GM12878 (cell line): ENCODE results near the gene BECN2. TPM values are rescaled to one million over a fixed set of nuclear protein-coding genes. Genes with fewer than 3 reads are reported as not detected.
A peak's percentile ranks its signal among the peaks of the same experiment; 100 is the strongest.

ENCODE experiments used
- BRCA1 ChIP-seq: IDR thresholded peaks from 2 replicates; pipeline ENCODE4 v1.6.1; 2011; ENCODE audit warnings: low read depth, low read length, improper control_type of control experiment
- E2F8 ChIP-seq: fragments of 450-650 bp; IDR thresholded peaks from 2 replicates; pipeline ENCODE4 v1.6.1; 2018; ENCODE audit warnings: mild to moderate bottlenecking, low read depth, moderate library complexity; ENCODE audit not compliant: partially characterized antibody
- ETV6 ChIP-seq, 2 experiments: fragments of 450-650 bp in 1 of 2; IDR thresholded peaks in 1 of 2; conservative IDR thresholded peaks in 1 of 2; 2 replicates each; pipeline ENCODE4 v1.6.1; 2014; ENCODE audit warnings: antibody characterized with exemption in 1 of 2, borderline replicate concordance in 1 of 2, low read depth in 1 of 2, mild to moderate bottlenecking in 1 of 2, moderate library complexity in 1 of 2
- HSF1 ChIP-seq: fragments of 150-350 bp; IDR thresholded peaks from 2 replicates; pipeline ENCODE4 v1.6.1; 2014; ENCODE audit warnings: mild to moderate bottlenecking, low read depth, low read length
- MAX ChIP-seq: IDR thresholded peaks from 2 replicates; pipeline ENCODE4 v1.6.1; 2012; ENCODE audit warnings: low read depth, low read length, improper control_type of control experiment
- MTA2 ChIP-seq: fragments of 450-650 bp; IDR thresholded peaks from 2 replicates; pipeline ENCODE4 v1.6.1; 2016; ENCODE audit warnings: low read depth, mild to moderate bottlenecking, moderate library complexity
- NR2C2 ChIP-seq: IDR thresholded peaks from 2 replicates; pipeline ENCODE4 v1.6.1; 2011; ENCODE audit warnings: borderline replicate concordance, low read depth; ENCODE audit not compliant: control insufficient read depth, insufficient read length
- POLR2AphosphoS2 ChIP-seq: IDR thresholded peaks from 2 replicates; pipeline ENCODE4 v1.6.1; 2011; ENCODE audit warnings: low read depth, mild to moderate bottlenecking, low read length, improper control_type of control experiment, moderate library complexity
- RBBP5 ChIP-seq: fragments of 200-600 bp; sonication (generic); conservative IDR thresholded peaks from 2 replicates; pipeline ENCODE4 v1.6.1; 2016
- SMC3 ChIP-seq: IDR thresholded peaks from 2 replicates; pipeline ENCODE4 v1.6.1; 2011; ENCODE audit warnings: low read length, improper control_type of control experiment, borderline replicate concordance
- polyA plus RNA-seq, 11 experiments: library from polyadenylated mRNA; depleted of rRNA in 4 of 11; unstranded in 6 of 11; stranded (reverse) in 5 of 11; fragments of >200 nt; fragmentation: Nextera tagmentation in 4 of 11; fragmentation: Illumina TruSeq in 1 of 11; extraction: Ambion mirVana in 4 of 11; extraction: Trizol in 1 of 11; gene quantifications; 1 replicate in 1 of 11; 2 replicates in 10 of 11; pipeline versions ENCODE4 v1.2.1 to v1.2.3, GENCODE V29; 2011 to 2016; ENCODE audit warnings: inconsistent platforms in 2 of 11, missing spikeins in 2 of 11, low read depth in 1 of 11
- total RNA-seq, 4 experiments: library from RNA; depleted of rRNA in 3 of 4; stranded (reverse); fragments of >200 nt in 3 of 4; fragmentation: Illumina TruSeq in 1 of 4; extraction: Trizol in 1 of 4; gene quantifications; 2 replicates each; pipeline versions ENCODE4 v1.2.1 to v1.2.3, GENCODE V29; 2013 to 2021
- TF ChIP-seq, protein P1 (sequence below), 3 experiments: IDR thresholded peaks in 2 of 3; conservative IDR thresholded peaks in 1 of 3; 2 replicates each; pipeline ENCODE4 v1.5.1; 2011; ENCODE audit warnings: low read depth in 3 of 3, low read length in 3 of 3, mild to moderate bottlenecking in 3 of 3, control low read depth in 2 of 3, moderate library complexity in 2 of 3, inconsistent platforms in 1 of 3, mixed read lengths in 1 of 3; ENCODE audit not compliant: control insufficient read depth in 2 of 3, insufficient read depth in 1 of 3; ENCODE audit errors: extremely low read depth in 1 of 3
- TF ChIP-seq, protein P2 (sequence below): IDR thresholded peaks from 2 replicates; pipeline ENCODE4 v1.6.1; 2012; ENCODE audit warnings: improper control_type of control experiment, low read depth, low read length; ENCODE audit not compliant: insufficient replicate concordance
- TF ChIP-seq, protein P3 (sequence below): fragments of 450-650 bp; formaldehyde crosslinking; IDR thresholded peaks from 2 replicates; pipeline ENCODE4 v1.4.0; 2022; ENCODE audit warnings: mild to moderate bottlenecking, moderate library complexity

The BECN2 gene
- total and polyA plus RNA-seq, 10 of the 15 experiments (the other 5 are each of a cell fraction or from before 2014, with no cell fraction given), result not detected

DNA sequence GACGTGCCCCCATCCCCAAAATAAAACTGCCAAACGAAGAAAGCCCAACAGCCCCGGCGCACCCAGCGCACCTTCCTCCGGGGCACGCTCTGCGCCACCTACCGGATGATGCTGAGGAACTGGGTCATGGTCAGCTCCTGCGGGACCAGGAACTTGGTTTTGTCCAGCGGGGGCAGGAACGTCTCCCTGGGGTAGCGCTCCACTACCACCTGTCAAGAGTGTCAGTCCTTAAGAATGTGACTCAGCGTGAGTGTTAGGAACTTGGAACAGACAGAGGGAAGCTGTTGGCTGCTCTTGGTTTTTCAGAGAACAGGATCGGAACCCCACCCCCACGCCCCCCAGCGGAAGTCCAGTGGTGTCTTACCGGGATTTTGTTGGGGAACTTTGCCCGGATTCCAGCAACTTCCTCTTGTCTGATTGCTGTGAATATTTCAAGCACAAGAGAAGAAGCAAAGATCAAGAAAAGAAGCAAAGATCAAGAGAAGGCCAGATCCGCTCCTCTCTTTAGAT lies 40.9 kb downstream of the BECN2 start (continued):
- no peak for TF ChIP-seq E2F8
- no peak for TF ChIP-seq RBBP5
- TF ChIP-seq POLR2AphosphoS2, result no peak
- no peak for TF ChIP-seq MAX
- no peak for TF ChIP-seq BRCA1
- TF ChIP-seq, protein P1, sequence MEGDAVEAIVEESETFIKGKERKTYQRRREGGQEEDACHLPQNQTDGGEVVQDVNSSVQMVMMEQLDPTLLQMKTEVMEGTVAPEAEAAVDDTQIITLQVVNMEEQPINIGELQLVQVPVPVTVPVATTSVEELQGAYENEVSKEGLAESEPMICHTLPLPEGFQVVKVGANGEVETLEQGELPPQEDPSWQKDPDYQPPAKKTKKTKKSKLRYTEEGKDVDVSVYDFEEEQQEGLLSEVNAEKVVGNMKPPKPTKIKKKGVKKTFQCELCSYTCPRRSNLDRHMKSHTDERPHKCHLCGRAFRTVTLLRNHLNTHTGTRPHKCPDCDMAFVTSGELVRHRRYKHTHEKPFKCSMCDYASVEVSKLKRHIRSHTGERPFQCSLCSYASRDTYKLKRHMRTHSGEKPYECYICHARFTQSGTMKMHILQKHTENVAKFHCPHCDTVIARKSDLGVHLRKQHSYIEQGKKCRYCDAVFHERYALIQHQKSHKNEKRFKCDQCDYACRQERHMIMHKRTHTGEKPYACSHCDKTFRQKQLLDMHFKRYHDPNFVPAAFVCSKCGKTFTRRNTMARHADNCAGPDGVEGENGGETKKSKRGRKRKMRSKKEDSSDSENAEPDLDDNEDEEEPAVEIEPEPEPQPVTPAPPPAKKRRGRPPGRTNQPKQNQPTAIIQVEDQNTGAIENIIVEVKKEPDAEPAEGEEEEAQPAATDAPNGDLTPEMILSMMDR (IDR thresholded peaks at IDR 0.05 in 2 of 3, conservative IDR thresholded peaks at IDR 0.05 in 1 of 3; ENCODE audit: control insufficient read depth in 2 of 3, extremely low read depth in 1 of 3, insufficient read depth in 1 of 3, low read depth in 3 of 3, low read length in 3 of 3), result peak; percentile 37 to 88 (median 70)
- no peak for TF ChIP-seq ETV6 (conservative IDR thresholded peaks at IDR 0.05 in 1 of 2, IDR thresholded peaks at IDR 0.05 in 1 of 2; ENCODE audit: borderline replicate concordance in 1 of 2, low read depth in 1 of 2)
- no peak for TF ChIP-seq HSF1
- no peak for TF ChIP-seq MTA2
- TF ChIP-seq NR2C2, result no peak
- TF ChIP-seq, protein P2, sequence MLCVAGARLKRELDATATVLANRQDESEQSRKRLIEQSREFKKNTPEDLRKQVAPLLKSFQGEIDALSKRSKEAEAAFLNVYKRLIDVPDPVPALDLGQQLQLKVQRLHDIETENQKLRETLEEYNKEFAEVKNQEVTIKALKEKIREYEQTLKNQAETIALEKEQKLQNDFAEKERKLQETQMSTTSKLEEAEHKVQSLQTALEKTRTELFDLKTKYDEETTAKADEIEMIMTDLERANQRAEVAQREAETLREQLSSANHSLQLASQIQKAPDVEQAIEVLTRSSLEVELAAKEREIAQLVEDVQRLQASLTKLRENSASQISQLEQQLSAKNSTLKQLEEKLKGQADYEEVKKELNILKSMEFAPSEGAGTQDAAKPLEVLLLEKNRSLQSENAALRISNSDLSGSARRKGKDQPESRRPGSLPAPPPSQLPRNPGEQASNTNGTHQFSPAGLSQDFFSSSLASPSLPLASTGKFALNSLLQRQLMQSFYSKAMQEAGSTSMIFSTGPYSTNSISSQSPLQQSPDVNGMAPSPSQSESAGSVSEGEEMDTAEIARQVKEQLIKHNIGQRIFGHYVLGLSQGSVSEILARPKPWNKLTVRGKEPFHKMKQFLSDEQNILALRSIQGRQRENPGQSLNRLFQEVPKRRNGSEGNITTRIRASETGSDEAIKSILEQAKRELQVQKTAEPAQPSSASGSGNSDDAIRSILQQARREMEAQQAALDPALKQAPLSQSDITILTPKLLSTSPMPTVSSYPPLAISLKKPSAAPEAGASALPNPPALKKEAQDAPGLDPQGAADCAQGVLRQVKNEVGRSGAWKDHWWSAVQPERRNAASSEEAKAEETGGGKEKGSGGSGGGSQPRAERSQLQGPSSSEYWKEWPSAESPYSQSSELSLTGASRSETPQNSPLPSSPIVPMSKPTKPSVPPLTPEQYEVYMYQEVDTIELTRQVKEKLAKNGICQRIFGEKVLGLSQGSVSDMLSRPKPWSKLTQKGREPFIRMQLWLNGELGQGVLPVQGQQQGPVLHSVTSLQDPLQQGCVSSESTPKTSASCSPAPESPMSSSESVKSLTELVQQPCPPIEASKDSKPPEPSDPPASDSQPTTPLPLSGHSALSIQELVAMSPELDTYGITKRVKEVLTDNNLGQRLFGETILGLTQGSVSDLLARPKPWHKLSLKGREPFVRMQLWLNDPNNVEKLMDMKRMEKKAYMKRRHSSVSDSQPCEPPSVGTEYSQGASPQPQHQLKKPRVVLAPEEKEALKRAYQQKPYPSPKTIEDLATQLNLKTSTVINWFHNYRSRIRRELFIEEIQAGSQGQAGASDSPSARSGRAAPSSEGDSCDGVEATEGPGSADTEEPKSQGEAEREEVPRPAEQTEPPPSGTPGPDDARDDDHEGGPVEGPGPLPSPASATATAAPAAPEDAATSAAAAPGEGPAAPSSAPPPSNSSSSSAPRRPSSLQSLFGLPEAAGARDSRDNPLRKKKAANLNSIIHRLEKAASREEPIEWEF, result no peak
- TF ChIP-seq SMC3, result peak; percentile 40; the same call in 1 of the 2 replicates
- TF ChIP-seq, protein P3, sequence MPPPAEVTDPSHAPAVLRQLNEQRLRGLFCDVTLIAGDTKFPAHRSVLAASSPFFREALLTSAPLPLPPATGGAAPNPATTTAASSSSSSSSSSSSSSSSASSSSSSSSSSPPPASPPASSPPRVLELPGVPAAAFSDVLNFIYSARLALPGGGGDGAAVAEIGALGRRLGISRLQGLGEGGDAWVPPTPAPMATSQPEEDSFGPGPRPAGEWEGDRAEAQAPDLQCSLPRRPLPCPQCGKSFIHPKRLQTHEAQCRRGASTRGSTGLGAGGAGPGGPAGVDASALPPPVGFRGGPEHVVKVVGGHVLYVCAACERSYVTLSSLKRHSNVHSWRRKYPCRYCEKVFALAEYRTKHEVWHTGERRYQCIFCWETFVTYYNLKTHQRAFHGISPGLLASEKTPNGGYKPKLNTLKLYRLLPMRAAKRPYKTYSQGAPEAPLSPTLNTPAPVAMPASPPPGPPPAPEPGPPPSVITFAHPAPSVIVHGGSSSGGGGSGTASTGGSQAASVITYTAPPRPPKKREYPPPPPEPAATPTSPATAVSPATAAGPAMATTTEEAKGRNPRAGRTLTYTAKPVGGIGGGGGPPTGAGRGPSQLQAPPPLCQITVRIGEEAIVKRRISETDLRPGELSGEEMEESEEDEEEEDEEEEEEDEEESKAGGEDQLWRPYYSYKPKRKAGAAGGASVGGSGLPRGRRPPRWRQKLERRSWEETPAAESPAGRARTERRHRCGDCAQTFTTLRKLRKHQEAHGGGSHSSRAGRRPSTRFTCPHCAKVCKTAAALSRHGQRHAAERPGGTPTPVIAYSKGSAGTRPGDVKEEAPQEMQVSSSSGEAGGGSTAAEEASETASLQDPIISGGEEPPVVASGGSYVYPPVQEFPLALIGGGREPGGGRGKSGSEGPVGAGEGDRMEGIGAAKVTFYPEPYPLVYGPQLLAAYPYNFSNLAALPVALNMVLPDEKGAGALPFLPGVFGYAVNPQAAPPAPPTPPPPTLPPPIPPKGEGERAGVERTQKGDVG, result no peak
